NCI-H748 (cell line): ENCODE data around the gene MORN1.
"Not testable (repeated sequence)": the region's sequence is repeated elsewhere in the genome, so short reads cannot be mapped to it uniquely, and the experiment has no call there.

ENCODE experiments used
- DNase-seq: peaks from one replicate; lab custom pipeline; 2025; ENCODE audit not compliant: unreplicated experiment; lab: John Stamatoyannopoulos, UW

MORN1 gene

DNA sequence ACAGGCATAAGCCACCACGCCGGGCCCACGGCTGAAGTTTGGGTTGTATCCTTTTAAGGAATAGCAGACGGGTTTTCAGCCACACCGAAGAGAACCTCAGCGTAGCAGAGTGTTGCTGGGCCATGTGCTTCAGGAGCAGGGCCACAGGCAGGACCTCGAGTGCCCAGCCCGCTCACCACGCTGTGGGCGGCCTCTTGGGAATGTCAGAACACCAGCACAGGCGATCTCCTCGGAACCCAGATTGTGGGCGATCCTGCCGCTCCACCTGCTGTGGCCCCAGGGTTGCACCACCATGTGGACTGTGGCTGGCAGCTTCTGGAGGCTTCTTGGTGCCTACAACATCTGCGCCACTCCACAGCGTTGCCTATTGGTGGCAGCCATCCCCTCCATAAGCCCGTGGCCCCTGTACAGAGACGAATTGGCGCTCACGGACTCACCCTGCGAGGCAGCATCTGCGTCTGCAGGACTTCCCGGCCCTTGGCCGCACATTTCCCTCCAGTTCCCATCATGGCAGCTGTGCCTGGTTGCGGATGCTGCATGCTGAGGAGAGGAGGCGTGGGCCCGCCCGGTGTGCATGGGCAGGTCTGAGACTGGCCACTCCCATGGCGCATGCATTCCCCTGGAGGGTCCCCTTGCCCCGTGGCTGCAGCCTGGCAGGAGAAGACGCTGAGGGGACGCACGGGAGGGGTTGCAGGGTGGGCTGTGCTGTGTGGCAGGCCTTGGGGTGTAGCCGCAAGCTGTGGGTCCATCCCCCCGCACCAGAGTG is 93.9 kb downstream of the MORN1 start:
- DNase-seq, result no peak

DNA sequence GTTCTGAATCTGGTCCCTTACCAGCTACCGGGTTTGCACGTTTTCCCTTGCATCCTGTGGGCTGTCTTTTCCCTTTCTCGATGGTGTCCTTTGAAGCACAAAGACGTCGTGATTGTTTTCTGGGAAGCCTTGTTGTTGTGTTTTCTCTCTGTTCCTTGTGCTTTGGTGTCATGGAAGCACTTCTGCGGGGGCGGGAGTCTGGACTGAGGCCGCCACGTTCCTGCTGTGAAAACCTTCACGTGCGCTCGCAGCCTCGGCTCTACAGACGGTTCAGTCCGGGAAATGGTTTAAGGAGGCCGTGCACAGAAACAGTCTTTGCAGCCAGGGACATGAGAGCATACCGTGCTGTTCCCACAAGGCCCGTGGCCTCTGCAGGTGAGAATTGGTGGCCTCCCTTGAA is 94.7 kb downstream of the MORN1 start:
- DNase-seq, result no peak

GRCh38 chr1:2296211-2296610 is 95.1 kb downstream of the MORN1 start:
- not testable (repeated sequence) for DNase-seq

- no peak for DNase-seq
Measured at GRCh38 chr1:2295526-2295925, 95.8 kb downstream of the MORN1 start.

GRCh38 chr1:2294725-2295078 is 96.7 kb downstream of the MORN1 start:
- no peak for DNase-seq

GRCh38 chr1:2294033-2294724 is 97.2 kb downstream of the MORN1 start:
- DNase-seq, result no peak

DNA sequence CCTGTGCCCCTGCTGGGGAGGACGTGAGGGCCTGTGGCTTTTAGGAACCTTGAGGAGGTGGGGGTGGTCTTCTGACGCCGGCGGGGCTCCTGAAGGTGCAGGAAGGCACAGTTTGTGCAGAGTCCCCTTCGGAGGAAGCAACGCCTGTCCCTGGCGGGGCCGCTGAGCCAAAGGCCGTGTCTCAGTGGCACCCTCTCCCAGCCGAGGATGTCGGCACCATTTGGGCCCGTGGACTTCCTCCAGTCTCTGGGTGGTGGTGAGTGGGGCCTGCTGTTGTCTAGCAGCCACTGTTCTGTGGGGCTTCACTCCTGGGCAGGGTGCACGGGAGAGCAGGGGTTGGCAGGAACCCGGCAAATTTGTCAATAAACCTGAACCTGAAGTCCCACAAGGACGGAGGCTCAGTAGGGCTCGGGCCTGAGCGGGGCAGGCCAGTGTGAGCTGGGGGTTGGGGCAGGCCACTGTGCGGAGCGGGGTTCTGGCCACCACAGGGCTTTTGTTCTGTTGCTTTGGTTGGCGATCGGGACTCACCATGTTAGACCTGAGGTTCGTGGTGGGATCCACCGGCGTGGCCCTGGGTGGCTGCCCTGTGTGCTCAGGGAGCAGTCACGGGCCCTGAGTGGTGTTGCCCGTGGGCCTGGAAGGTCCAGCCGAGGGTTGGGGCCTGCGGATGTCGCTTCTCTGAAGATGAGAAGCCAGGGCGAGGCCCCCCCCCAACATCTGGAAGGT is 98.5 kb downstream of the MORN1 start:
- no peak for DNase-seq

- DNase-seq, result no peak
Measured at GRCh38 chr1:2291577-2291976, 99.8 kb downstream of the MORN1 start.

GRCh38 chr1:2290595-2291510 is 100.5 kb downstream of the MORN1 start:
- no peak for DNase-seq

DNA sequence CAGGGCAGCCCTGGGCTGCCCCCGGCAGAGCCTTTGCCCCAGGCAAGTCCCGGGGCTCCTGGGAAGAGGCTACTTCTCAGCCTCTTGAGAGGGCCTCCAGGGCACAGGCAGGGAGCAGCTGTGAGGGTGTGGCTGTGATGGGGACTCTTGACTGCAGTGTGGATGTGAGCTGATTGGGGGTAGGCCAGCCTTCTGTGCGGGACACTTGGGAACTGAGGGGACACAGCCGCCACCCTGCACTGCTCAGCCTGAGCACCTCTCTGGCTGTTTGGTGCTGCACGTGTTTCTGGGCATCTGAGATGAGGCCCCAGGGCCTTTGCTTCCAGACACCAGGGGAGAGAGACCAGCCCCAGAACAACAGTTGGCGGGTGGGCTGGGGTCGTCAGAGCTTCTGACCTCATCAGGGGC is 101.2 kb downstream of the MORN1 start:
- no peak for DNase-seq

GRCh38 chr1:2289607-2290006 is 101.7 kb downstream of the MORN1 start:
- DNase-seq, result no peak

DNA sequence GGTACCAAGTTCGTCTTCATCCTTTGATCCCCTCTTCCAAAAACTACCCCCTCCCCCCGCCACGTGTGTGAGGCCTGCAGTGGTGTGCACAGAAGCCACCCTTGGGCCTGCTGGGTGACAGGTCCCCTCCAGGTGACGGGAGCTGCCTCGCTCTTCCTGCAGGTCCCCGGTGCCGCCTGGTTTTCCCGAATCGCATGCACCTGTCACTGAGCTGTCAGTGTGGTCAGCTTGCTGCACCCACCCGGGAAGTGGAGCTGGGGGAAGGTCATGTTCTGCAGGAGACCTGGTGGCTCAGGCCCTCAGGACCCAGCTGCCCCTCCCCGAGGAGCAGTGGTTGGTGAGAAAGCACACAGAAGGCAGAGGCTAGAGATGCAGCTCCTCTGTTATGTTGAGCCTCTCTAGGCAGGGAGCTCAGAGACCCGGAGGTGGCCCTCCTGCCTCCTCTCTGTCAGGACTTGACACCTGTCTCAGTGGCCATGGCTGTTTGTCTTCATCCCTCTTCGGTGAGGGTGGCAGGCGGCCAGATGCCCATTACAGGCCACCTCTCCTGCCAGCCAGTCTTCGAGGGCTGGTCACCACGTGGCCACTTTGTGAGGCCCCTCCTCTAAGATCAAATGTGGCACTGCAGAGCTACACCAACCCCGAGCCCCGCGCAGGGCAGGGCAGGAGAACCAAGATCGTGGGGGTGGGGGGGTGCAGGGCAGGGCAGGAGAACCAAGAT is 102.4 kb downstream of the MORN1 start:
- no peak for DNase-seq

GRCh38 chr1:2288311-2288710 is 103.0 kb downstream of the MORN1 start:
- no peak for DNase-seq

GRCh38 chr1:2287649-2288048 is 103.7 kb downstream of the MORN1 start:
- no peak for DNase-seq

DNA sequence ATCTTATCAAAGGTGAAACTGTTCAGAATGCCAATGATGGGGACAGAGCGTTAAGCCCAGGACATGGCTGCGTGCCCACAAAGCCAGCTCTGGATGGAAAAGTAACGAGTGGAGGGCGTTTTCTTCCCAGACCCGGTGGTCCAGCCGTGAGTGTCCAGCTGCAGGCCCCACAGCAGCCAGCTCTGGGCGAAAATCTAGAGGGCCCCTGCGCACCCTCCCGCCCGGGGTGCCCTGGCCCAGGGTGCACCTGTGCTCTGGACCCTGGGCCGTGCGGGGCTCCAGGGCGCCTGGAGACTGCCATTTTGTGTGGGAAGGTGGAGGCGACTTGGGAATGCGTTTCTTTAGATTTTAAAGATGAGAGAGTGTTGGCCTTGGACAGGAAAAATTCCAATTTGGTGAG is 104.4 kb downstream of the MORN1 start:
- DNase-seq, result no peak

GRCh38 chr1:2284932-2285331 is 106.4 kb downstream of the MORN1 start:
- no peak for DNase-seq

- DNase-seq, result no peak
Measured at GRCh38 chr1:2283991-2284895, 107.1 kb downstream of the MORN1 start.

DNA sequence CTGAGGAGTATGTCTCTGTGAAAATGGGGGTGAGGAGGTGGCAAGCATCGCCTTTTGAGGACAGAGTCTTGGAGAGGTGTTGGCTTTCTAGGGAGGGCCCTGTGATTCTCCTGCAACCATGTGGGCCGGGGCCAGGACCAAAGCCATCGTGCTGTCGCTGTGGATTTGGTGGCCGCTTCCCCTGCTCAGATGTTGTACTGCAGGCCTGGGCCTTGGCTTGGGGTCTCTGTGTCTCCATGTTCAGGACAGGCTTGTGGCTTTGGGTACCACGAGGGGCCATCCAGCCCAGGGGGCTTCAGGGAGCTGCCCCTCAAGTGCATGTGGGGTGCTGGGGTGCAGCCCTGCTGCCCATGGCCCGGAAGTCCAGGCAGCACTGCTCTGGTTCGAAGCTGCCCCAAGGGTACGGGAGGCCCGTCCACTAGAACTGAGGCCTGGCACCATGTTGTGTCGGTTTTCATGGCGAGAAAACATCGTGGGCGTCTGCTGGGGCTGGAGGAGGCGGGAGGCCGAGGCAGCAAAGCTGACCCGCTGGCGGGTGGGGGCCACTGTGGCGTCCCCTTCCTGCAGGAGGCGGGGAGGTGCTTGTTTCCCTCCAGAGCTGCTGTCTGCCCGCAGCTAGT is 107.9 kb downstream of the MORN1 start:
- no peak for DNase-seq
